ENCODE results near the gene ELP2.

ELP2 gene

GRCh38 chr18:36108196-36108595, 21.5 kb upstream of the ELP2 start:
- ATAC-seq (ENCODE audit: insufficient read depth, low read depth) (no peak), DNase-seq (no peak)
- Histone ChIP-seq H2AFZ (ENCODE audit: low read depth, low read length) (no peak overlapping the region), H3K9ac (ENCODE audit: low read depth, low read length) (no peak overlapping the region), H3K79me2 (ENCODE audit: insufficient read depth, low read length) (no peaks in the 10 kb centered on the region), H3K27ac (ENCODE audit: low read length) (no peak overlapping the region), H3K27me3 (ENCODE audit: insufficient read depth, low read length, poor library complexity) (no peaks in the 10 kb centered on the region), H3K4me2 (ENCODE audit: insufficient read depth, low read length) (no peak overlapping the region), H3K4me1 (ENCODE audit: insufficient read depth, low read length) (no peaks in the 10 kb centered on the region), H3K4me3 (ENCODE audit: low read depth in 1 of 2, low read length in 2 of 2) (no peak overlapping the region), H3K9me3 (ENCODE audit: insufficient read depth, low read length, severe bottlenecking) (no peaks in the 10 kb centered on the region), H4K20me1 (ENCODE audit: insufficient read depth, low read length) (no peaks in the 10 kb centered on the region), H3K36me3 (ENCODE audit: insufficient read depth, low read length) (peaks cover 32% of the 10 kb centered on the region)
- no peak for TF ChIP-seq EZH2 (IDR thresholded peaks at IDR 0.05; ENCODE audit: borderline replicate concordance, low read depth, low read length, severe bottlenecking)
- TF ChIP-seq CTCF (IDR thresholded peaks at IDR 0.05; ENCODE audit: borderline replicate concordance, extremely low read depth, low read length, poor library complexity, severe bottlenecking), result no peak

- TF ChIP-seq CTCF (IDR thresholded peaks at IDR 0.05; ENCODE audit: borderline replicate concordance, extremely low read depth, low read length, poor library complexity, severe bottlenecking) (no peak), EZH2 (IDR thresholded peaks at IDR 0.05; ENCODE audit: borderline replicate concordance, low read depth, low read length, severe bottlenecking) (no peak)
- H3K4me1 ChIP-seq (ENCODE audit: insufficient read depth, low read length), result no peaks in the 10 kb centered on the region
- H3K9me3 ChIP-seq (ENCODE audit: insufficient read depth, low read length, severe bottlenecking), result no peaks in the 10 kb centered on the region
- ATAC-seq (ENCODE audit: insufficient read depth, low read depth) (no peak), DNase-seq (no peak)
- H2AFZ ChIP-seq (ENCODE audit: low read depth, low read length), result no peak overlapping the region
- H3K9ac ChIP-seq (ENCODE audit: low read depth, low read length), result no peak overlapping the region
- no peaks in the 10 kb centered on the region for H4K20me1 ChIP-seq (ENCODE audit: insufficient read depth, low read length)
- no peaks in the 10 kb centered on the region for H3K79me2 ChIP-seq (ENCODE audit: insufficient read depth, low read length)
- no peak overlapping the region for H3K27ac ChIP-seq (ENCODE audit: low read length)
- no peaks in the 10 kb centered on the region for H3K27me3 ChIP-seq (ENCODE audit: insufficient read depth, low read length, poor library complexity)
- H3K4me2 ChIP-seq (ENCODE audit: insufficient read depth, low read length), result no peak overlapping the region
- no peak overlapping the region for H3K4me3 ChIP-seq (ENCODE audit: low read depth in 1 of 2, low read length in 2 of 2)
- H3K36me3 ChIP-seq (ENCODE audit: insufficient read depth, low read length), result peaks cover 35% of the 10 kb centered on the region
Measured at GRCh38 chr18:36108601-36109000, 21.1 kb upstream of the ELP2 start.

- H2AFZ ChIP-seq (ENCODE audit: low read depth, low read length), result no peak overlapping the region
- no peak for TF ChIP-seq CTCF (IDR thresholded peaks at IDR 0.05; ENCODE audit: borderline replicate concordance, extremely low read depth, low read length, poor library complexity, severe bottlenecking)
- TF ChIP-seq EZH2 (IDR thresholded peaks at IDR 0.05; ENCODE audit: borderline replicate concordance, low read depth, low read length, severe bottlenecking), result no peak
- H3K4me2 ChIP-seq (ENCODE audit: insufficient read depth, low read length), result no peak overlapping the region
- H3K4me3 ChIP-seq (ENCODE audit: low read depth in 1 of 2, low read length in 2 of 2), result no peak overlapping the region
- H3K36me3 ChIP-seq (ENCODE audit: insufficient read depth, low read length), result peaks cover 44% of the 10 kb centered on the region
- H3K27me3 ChIP-seq (ENCODE audit: insufficient read depth, low read length, poor library complexity), result no peaks in the 10 kb centered on the region
- no peak for DNase-seq
- ATAC-seq (ENCODE audit: insufficient read depth, low read depth), result no peak
- no peaks in the 10 kb centered on the region for H3K79me2 ChIP-seq (ENCODE audit: insufficient read depth, low read length)
- H4K20me1 ChIP-seq (ENCODE audit: insufficient read depth, low read length), result no peaks in the 10 kb centered on the region
- H3K9ac ChIP-seq (ENCODE audit: low read depth, low read length), result no peak overlapping the region
- no peak overlapping the region for H3K27ac ChIP-seq (ENCODE audit: low read length)
- no peaks in the 10 kb centered on the region for H3K9me3 ChIP-seq (ENCODE audit: insufficient read depth, low read length, severe bottlenecking)
- no peaks in the 10 kb centered on the region for H3K4me1 ChIP-seq (ENCODE audit: insufficient read depth, low read length)
Measured at GRCh38 chr18:36109737-36110136, 20.0 kb upstream of the ELP2 start.

- DNase-seq, result no peak
- Histone ChIP-seq H3K27ac (ENCODE audit: low read length) (no peak overlapping the region), H3K4me3 (ENCODE audit: low read depth in 1 of 2, low read length in 2 of 2) (no peak overlapping the region), H3K79me2 (ENCODE audit: insufficient read depth, low read length) (no peaks in the 10 kb centered on the region), H4K20me1 (ENCODE audit: insufficient read depth, low read length) (no peaks in the 10 kb centered on the region), H2AFZ (ENCODE audit: low read depth, low read length) (no peak overlapping the region), H3K27me3 (ENCODE audit: insufficient read depth, low read length, poor library complexity) (no peaks in the 10 kb centered on the region), H3K9ac (ENCODE audit: low read depth, low read length) (no peak overlapping the region), H3K9me3 (ENCODE audit: insufficient read depth, low read length, severe bottlenecking) (no peaks in the 10 kb centered on the region), H3K4me2 (ENCODE audit: insufficient read depth, low read length) (no peak overlapping the region), H3K36me3 (ENCODE audit: insufficient read depth, low read length) (peaks cover 63% of the 10 kb centered on the region), H3K4me1 (ENCODE audit: insufficient read depth, low read length) (no peaks in the 10 kb centered on the region)
- TF ChIP-seq EZH2 (IDR thresholded peaks at IDR 0.05; ENCODE audit: borderline replicate concordance, low read depth, low read length, severe bottlenecking), result no peak
- no peak for TF ChIP-seq CTCF (IDR thresholded peaks at IDR 0.05; ENCODE audit: borderline replicate concordance, extremely low read depth, low read length, poor library complexity, severe bottlenecking)
- ATAC-seq (ENCODE audit: insufficient read depth, low read depth), result no peak
Measured at GRCh38 chr18:36112302-36112701, 17.4 kb upstream of the ELP2 start.

Data from DND-41 (cell line).